Activated naive CD4-positive, alpha-beta T cell treated with anti-CD3 and anti-CD28 coated beads, Interleukin-2, amount 10 ng/mL, durations not matched to agents 7 days and 5 days (primary cell): ENCODE results near the gene FNDC3A.
"Not testable (repeated sequence)": the region's sequence is repeated elsewhere in the genome, so short reads cannot be mapped to it uniquely, and the experiment has no call there.

Source experiments
- CTCF ChIA-PET: fragments of 350-600 bp; sonication (Branson Sonifier 250); formaldehyde crosslinking; loops from one replicate; lab custom pipeline; 2021; ENCODE audit warnings: antibody characterized with exemption; lab: Charles Lee
- DNase-seq: peaks from one replicate; pipeline ENCODE4 v3.0.0-alpha.2; 2020
- H3K27ac Mint-ChIP-seq: one replicate; pipeline ENCODE4 v1.8.0; 2021; ENCODE audit warnings: mild to moderate bottlenecking, moderate library complexity, mixed read lengths
- H3K27me3 Mint-ChIP-seq: one replicate; pipeline ENCODE4 v1.8.0; 2021; ENCODE audit warnings: mild to moderate bottlenecking, mixed read lengths
- H3K36me3 Mint-ChIP-seq: one replicate; pipeline ENCODE4 v1.8.0; 2021; ENCODE audit warnings: mixed read lengths
- H3K4me1 Mint-ChIP-seq: one replicate; pipeline ENCODE4 v1.8.0; 2021; ENCODE audit warnings: mixed read lengths
- H3K4me3 Mint-ChIP-seq: one replicate; pipeline ENCODE4 v1.8.0; 2021; ENCODE audit warnings: mild to moderate bottlenecking, moderate library complexity, mixed read lengths
- H3K9me3 Mint-ChIP-seq: one replicate; pipeline ENCODE4 v1.8.0; 2021; ENCODE audit warnings: mixed read lengths

Gene FNDC3A

DNA sequence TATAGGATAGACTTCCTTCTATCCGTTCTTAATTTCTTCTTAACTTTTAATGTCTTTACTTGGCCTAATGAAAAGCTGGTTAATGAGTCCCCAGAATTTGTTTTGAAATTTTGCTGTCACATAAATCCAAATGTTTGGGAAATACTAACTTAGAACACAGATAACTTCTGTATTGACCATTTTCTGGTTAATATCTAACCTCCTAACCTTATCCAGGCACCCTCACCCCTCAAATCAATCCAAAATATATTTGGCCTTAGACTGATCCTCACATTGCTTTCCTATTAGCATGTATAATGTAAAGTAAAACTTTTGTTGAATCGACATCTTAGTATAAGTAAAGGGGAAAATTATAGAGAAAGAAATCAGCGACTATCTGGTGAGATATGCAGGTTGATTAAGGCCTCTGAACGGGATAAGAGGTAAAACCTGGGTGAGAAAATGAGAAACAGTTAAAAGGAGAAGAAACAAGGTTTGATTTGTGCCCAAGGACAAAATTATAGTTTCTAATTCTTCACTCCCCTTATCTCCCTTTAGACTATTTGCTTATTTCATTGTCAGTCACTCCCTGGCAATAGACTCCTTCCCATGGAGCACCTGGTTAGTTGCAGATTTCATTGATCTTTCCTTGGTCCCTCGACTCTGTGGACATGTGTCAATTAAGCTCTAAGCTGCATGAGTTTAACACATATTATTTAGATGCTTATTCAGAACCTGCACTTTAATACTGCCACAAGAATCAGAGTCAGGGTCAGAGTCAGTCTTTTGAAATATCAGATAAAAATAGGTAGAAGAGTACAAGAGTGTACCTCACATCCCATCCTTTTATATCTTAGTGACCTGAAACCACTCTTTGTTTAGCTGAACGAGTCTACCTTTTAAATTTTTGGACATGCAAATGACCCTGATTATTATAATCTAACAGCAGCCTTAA, 125.2 kb downstream of the FNDC3A start:
- Mint-ChIP-seq H3K36me3 (peaks cover 6% of the 10 kb centered on the region), H3K27ac (no peak overlapping the region), H3K4me3 (no peak overlapping the region), H3K4me1 (peaks cover 9% of the 10 kb centered on the region), H3K9me3 (no peaks in the 10 kb centered on the region), H3K27me3 (no peaks in the 10 kb centered on the region)
- CTCF ChIA-PET, result no interaction called here
- no peak for DNase-seq

DNA sequence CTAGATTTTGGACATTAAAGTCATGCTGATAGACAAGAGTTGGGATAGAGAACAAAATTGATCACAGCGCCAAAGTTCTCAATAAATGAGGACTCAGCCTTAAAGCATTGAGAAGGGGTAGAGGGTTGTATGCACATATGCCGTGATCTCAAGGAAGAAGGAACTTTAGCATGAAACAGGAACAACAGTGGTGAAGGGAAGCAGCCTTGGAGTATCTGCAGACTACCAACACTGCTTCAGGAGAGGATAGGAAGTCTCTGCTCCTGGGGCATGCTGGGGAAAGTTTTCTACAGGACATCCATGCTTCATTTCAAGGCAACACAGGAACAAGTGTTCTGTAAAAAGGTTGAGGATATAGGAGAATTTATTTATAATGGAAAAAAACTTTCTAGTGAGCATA, 132.5 kb downstream of the FNDC3A start:
- Mint-ChIP-seq H3K27ac (no peak overlapping the region), H3K36me3 (peaks cover 8% of the 10 kb centered on the region), H3K4me1 (peaks cover 19% of the 10 kb centered on the region), H3K9me3 (no peaks in the 10 kb centered on the region), H3K4me3 (no peak overlapping the region), H3K27me3 (no peaks in the 10 kb centered on the region)
- DNase-seq, result no peak
- CTCF ChIA-PET, result no interaction called here

- CTCF ChIA-PET, result interaction anchor here (1.5 kb wide), 1 partner anchor 171 kb away, joined by 3 read pairs; no protein-coding TSS in a partner anchor
Observed at GRCh38 chr13:49110122-49110912, 134.6 kb downstream of the FNDC3A start.

DNA sequence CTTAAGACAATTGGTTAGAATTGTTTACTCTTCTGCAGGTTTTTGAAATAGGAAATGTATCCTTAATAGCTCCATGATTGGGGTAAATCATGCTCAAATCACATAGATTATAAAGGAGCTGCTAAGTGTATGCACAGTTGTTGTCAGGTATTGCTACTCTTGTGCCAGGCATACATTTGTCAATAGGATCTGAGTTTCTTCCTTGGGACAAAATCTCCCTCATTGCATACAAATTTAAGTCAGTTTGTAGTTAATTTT, 135.1 kb downstream of the FNDC3A start:
- no peak for DNase-seq
- Mint-ChIP-seq H3K4me1 (peaks cover 32% of the 10 kb centered on the region), H3K36me3 (peaks cover 11% of the 10 kb centered on the region), H3K27ac (peak overlapping the region; percentile 94), H3K4me3 (peak overlapping the region; percentile 88), H3K9me3 (no peaks in the 10 kb centered on the region), H3K27me3 (no peaks in the 10 kb centered on the region)
- CTCF ChIA-PET, result interaction anchor here (1.5 kb wide), 1 partner anchor 170 kb away, joined by 3 read pairs; no protein-coding TSS in a partner anchor

More at GRCh38 chr13:49110122-49110912, 134.6 kb downstream of the FNDC3A start:
- H3K9me3 Mint-ChIP-seq, result no peaks in the 10 kb centered on the region
- no peaks in the 10 kb centered on the region for H3K27me3 Mint-ChIP-seq
- H3K36me3 Mint-ChIP-seq, result peaks cover 6% of the 10 kb centered on the region
- H3K4me1 Mint-ChIP-seq, result peaks cover 32% of the 10 kb centered on the region
- peak; percentile 83 for DNase-seq
- peak overlapping the region; percentile 88 for H3K4me3 Mint-ChIP-seq
- H3K27ac Mint-ChIP-seq, result peak overlapping the region; percentile 94

DNA sequence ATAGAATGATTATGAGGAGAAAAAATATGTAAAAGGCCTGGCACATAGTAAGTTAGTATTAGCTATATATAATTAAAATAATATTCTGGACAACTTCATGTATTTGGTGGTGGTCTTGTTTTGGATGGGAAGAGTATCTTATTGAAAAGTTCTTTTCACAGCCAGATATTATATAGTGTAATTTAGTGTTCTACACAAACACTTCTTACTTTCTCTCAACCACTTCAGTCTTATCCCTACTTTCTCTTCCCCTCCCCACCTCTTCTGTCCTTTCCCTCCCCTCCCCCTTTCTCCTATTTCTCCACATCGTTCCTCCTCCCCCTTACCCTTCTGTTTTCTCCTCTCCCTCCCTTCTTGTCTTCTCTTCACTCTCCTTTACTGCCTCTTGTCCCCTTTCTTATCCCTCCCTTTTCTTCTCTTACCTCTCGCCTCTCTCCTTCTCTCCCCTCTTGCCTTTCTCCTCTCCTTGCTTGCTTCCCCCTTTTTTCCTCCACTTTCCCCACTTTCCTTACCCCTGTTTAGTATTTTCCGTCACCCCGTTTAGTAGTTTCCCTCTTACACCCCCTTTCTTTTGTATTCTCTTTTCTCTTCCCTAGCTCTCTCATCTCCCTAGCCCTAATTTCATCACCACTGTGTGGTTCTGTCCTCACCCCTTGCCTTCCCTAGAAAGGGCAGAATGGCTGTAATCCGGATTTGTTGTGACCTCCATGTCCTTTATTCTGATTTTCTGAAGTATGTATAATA, 137.2 kb downstream of the FNDC3A start:
- CTCF ChIA-PET, result interaction anchor here (1.4 kb wide), 1 partner anchor 102 kb away, joined by 3 read pairs; no protein-coding TSS in a partner anchor
- DNase-seq, result no peak
- Mint-ChIP-seq H3K4me1 (peaks cover 32% of the 10 kb centered on the region), H3K27ac (no peak overlapping the region), H3K9me3 (no peaks in the 10 kb centered on the region), H3K36me3 (peaks cover 25% of the 10 kb centered on the region), H3K27me3 (no peaks in the 10 kb centered on the region), H3K4me3 (no peak overlapping the region)

DNA sequence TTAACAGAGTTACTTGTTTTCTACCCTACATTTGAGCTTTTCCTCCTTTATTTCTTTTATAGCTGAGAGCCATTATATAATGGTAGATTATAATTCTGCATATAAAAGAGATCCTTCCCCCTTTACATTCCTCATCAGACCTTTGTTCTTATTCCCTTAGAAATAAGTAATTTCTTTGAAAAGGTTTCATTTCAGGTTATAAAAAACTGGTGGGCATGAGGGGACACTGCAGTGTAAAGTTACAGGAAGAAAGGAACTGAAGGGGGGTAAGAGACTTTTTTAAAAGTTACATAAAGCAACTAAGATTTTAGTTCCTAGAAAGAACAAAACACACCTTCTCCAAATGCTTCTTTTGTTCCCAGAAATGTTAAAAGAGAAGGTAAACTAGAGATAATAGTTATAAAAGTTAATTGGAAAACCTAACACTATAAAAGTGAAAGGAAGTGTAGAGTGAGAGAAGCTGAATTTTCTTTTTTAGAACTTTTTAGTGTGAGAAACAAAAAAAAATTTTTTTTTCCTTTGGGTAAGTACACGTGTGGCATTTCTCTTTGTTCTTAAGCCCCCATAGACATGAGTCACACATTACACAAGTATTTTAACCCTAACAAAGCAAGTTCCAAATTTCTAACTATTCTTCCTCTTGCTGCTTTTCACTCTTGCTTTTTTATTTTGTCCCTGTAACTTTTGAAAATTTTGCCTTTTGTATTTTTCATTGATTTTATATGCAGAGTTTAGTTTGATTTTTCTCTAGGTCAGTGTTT, 138.0 kb downstream of the FNDC3A start:
- H3K9me3 Mint-ChIP-seq, result no peaks in the 10 kb centered on the region
- peaks cover 32% of the 10 kb centered on the region for H3K4me1 Mint-ChIP-seq
- peak overlapping the region; percentile 9 for H3K27ac Mint-ChIP-seq
- no peak for DNase-seq
- CTCF ChIA-PET, result no interaction called here
- peaks cover 31% of the 10 kb centered on the region for H3K36me3 Mint-ChIP-seq
- no peak overlapping the region for H3K4me3 Mint-ChIP-seq
- no peaks in the 10 kb centered on the region for H3K27me3 Mint-ChIP-seq

DNA sequence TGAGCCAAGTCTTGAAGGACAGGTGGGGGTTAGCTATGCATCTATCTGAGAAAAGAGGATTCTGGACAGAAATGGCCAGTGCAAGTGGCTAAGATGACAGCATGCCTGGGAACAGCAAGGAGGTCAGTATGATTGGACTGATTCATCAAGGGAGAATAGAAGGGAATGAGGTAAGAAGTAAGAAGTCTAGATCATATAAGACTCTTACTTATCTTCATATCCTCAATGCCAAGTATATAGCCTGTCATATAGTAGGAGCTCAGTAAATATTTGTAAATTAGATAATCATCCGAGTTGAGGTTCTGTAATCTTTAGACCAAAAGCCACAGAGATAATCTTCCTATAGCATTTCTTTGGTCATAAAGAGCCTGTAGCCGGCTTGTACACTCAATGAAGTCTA, 141.2 kb downstream of the FNDC3A start:
- Mint-ChIP-seq H3K27me3 (no peaks in the 10 kb centered on the region), H3K36me3 (peaks cover 59% of the 10 kb centered on the region), H3K4me1 (peaks cover 21% of the 10 kb centered on the region), H3K4me3 (no peak overlapping the region), H3K9me3 (peaks cover 7% of the 10 kb centered on the region), H3K27ac (no peak overlapping the region)
- DNase-seq, result no peak
- CTCF ChIA-PET, result no interaction called here

DNA sequence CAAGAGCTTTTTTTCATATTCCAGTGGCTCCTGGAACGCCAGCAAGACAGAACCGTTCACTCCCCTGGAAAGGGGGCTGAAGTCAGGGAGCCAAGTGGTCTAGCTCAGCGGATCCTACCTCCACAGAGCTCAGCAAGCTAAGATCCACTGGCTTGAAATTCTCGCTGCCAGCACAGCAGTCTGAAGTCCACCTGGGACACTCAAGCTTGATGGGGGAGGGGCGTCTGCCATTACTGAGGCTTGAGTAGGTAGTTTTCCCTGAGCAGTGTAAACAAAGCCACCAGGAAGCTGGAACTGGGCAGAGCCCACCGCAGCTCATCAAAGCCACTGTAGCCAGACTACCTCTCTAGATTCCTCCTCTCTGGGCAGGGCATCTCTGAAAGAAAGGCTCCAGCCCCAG, 142.7 kb downstream of the FNDC3A start:
- H3K4me1 Mint-ChIP-seq, DNase-seq, CTCF ChIA-PET, H3K4me3 Mint-ChIP-seq, H3K27ac Mint-ChIP-seq, H3K27me3 Mint-ChIP-seq, H3K9me3 Mint-ChIP-seq: not testable (repeated sequence)
- peaks cover 60% of the 10 kb centered on the region for H3K36me3 Mint-ChIP-seq

GRCh38 chr13:49124693-49125304, 149.1 kb downstream of the FNDC3A start:
- no peak overlapping the region for H3K4me3 Mint-ChIP-seq
- H3K36me3 Mint-ChIP-seq, result peaks cover 20% of the 10 kb centered on the region
- no peaks in the 10 kb centered on the region for H3K27me3 Mint-ChIP-seq
- DNase-seq, result no peak
- peak overlapping the region; percentile 6 for H3K27ac Mint-ChIP-seq
- peaks cover 5% of the 10 kb centered on the region for H3K9me3 Mint-ChIP-seq
- CTCF ChIA-PET, result no interaction called here
- H3K4me1 Mint-ChIP-seq, result peaks cover 7% of the 10 kb centered on the region

- H3K9me3 Mint-ChIP-seq, result peaks cover 2% of the 10 kb centered on the region
- no peak overlapping the region for H3K4me3 Mint-ChIP-seq
- no peak for DNase-seq
- H3K36me3 Mint-ChIP-seq, result peaks cover 12% of the 10 kb centered on the region
- CTCF ChIA-PET, result no interaction called here
- no peaks in the 10 kb centered on the region for H3K27me3 Mint-ChIP-seq
- no peak overlapping the region for H3K27ac Mint-ChIP-seq
- H3K4me1 Mint-ChIP-seq, result peaks cover 7% of the 10 kb centered on the region
Observed at GRCh38 chr13:49125964-49126524, 150.3 kb downstream of the FNDC3A start.

DNA sequence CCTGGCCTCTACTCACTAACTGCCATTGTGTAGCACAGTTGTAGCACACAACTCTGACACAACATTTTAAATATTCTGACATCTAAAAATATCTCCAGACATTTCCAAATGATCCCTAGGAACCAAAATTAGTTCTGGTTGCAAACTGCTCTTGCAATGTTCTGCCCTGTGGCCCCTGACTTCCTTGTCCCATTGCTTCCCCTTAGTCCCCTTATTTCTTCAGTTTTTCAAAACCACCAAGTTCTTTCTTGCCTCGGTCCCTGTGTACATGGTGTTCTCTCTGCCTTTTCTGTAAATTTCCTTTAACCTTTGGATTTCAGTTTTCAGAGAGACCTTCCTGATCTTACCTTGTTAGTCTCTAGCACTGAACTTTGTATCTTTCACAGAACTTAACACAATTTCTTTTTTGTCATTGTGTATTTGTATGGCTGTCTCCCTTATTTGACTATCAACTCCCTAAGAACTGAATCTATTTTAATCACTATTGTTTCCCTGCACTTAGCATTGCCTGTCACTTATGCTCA, 156.8 kb downstream of the FNDC3A start:
- H3K4me3 Mint-ChIP-seq, result no peak overlapping the region
- H3K9me3 Mint-ChIP-seq, result no peaks in the 10 kb centered on the region
- no peak for DNase-seq
- CTCF ChIA-PET, result no interaction called here
- no peaks in the 10 kb centered on the region for H3K27me3 Mint-ChIP-seq
- peaks cover 48% of the 10 kb centered on the region for H3K36me3 Mint-ChIP-seq
- no peak overlapping the region for H3K27ac Mint-ChIP-seq
- H3K4me1 Mint-ChIP-seq, result peaks cover 2% of the 10 kb centered on the region

DNA sequence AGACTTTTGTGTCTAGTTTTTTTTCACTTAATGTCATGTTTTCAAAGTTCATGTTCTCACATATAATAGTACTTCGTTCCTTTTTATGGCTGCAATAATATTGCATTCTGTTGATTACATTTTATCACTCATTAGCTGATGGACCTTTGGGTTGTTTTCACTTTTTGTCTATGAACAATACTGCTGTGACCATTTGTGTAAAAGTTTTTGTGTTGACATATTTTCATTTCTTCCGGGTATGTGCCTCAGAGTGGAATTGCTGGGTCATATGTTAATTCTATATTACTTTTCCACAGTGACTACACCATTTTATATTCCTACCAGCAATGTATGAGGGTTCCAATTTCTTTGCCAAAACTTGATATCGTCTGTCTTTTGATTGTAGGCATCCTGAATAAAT, 158.6 kb downstream of the FNDC3A start:
- peaks cover 58% of the 10 kb centered on the region for H3K36me3 Mint-ChIP-seq
- no peaks in the 10 kb centered on the region for H3K27me3 Mint-ChIP-seq
- CTCF ChIA-PET, result no interaction called here
- no peak overlapping the region for H3K27ac Mint-ChIP-seq
- H3K9me3 Mint-ChIP-seq, result no peaks in the 10 kb centered on the region
- H3K4me1 Mint-ChIP-seq, result peaks cover 2% of the 10 kb centered on the region
- H3K4me3 Mint-ChIP-seq, result no peak overlapping the region
- no peak for DNase-seq

GRCh38 chr13:49137138-49137643, 161.5 kb downstream of the FNDC3A start:
- Mint-ChIP-seq H3K4me1 (peaks cover 15% of the 10 kb centered on the region), H3K36me3 (peaks cover 62% of the 10 kb centered on the region)
- H3K9me3 Mint-ChIP-seq, DNase-seq, H3K4me3 Mint-ChIP-seq, CTCF ChIA-PET, H3K27ac Mint-ChIP-seq, H3K27me3 Mint-ChIP-seq: not testable (repeated sequence)
